Measurements from ENCODE around the gene CSK.

CSK gene

DNA sequence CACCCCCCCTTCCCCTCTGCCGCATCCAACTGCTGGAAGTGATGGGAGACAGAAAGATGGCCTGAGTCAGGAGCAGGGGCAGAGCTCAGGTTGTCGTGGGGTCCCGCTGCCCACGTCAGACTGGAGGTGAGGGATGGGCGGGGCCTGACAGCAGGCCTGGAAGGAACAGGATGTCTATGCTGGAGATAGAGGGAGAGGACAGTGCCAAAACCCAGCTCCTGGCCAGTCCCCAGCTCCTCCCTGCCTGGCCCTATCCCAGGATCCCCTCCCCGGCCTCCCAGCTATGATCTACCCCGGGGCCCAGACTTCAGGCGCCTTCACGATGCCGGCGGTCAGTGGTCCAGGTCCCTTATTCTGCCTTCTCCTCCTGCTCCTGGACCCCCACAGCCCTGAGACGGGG lies 30.7 kb downstream of the CSK start, which contains the start of gene LMAN1L:
Gene LMAN1L, plus strand, starts transcription at position 303 of the 400 bp plus-strand sequence. Its CDS starts 20 bp downstream, at position 323.
- TF ChIP-seq CTCF (IDR thresholded peaks at IDR 0.05; ENCODE audit: borderline replicate concordance, insufficient read depth, low read depth, low read length): no peak
- H3K4me3 ChIP-seq (ENCODE audit: low read depth, low read length): no peak within 1 kb of the TSS

- no peak overlapping the region for H3K4me3 ChIP-seq (ENCODE audit: low read depth, low read length)
- TF ChIP-seq CTCF (IDR thresholded peaks at IDR 0.05; ENCODE audit: borderline replicate concordance, insufficient read depth, low read depth, low read length): no peak
These were observed 33.4 kb downstream of the CSK start for GRCh38 chr15:74815121-74815934.

GRCh38 chr15:74815961-74816360 lies 34.1 kb downstream of the CSK start:
- no peak overlapping the region for H3K4me3 ChIP-seq (ENCODE audit: low read depth, low read length)
- TF ChIP-seq CTCF (IDR thresholded peaks at IDR 0.05; ENCODE audit: borderline replicate concordance, insufficient read depth, low read depth, low read length): no peak

DNA sequence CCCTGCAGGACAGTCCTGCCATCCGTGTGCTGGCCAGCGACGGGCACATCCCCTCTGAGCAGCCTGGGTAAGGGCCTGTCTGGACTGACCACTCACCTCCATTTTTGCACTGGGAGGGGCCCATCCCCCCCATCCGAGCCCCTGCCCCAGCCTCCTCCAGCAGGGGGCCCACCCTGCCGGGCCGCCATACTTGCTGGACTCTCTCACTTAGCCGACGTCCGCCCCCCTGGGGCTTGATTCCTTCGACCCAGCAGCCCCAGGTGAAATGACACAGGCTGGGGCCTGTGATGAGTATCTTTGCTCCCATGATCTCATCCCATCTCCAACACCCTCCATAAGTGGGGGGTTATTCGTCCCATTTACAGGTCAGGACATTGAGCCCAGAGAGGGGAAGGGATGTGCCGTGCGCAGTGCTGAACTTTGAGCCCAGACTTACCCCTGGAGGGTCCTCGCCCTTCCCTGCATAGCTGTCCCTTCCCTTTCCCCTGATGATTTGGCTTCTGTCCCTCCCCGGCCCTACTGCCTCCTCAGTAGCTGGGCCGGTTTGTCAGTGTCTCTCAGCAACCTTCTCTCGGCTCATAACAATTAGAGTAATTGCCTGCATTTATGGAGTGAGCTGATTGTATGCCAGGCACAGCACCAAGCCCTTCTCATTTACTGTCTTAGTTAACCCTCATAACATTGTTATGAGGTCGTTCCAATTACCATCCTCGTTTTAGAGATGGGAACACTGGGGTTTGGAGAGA lies 34.9 kb downstream of the CSK start:
- H3K4me3 ChIP-seq (ENCODE audit: low read depth, low read length): no peak overlapping the region
- TF ChIP-seq CTCF (IDR thresholded peaks at IDR 0.05; ENCODE audit: borderline replicate concordance, insufficient read depth, low read depth, low read length): no peak

GRCh38 chr15:74817370-74817737 lies 35.5 kb downstream of the CSK start:
- no peak for TF ChIP-seq CTCF (IDR thresholded peaks at IDR 0.05; ENCODE audit: borderline replicate concordance, insufficient read depth, low read depth, low read length)
- H3K4me3 ChIP-seq (ENCODE audit: low read depth, low read length): no peak overlapping the region

DNA sequence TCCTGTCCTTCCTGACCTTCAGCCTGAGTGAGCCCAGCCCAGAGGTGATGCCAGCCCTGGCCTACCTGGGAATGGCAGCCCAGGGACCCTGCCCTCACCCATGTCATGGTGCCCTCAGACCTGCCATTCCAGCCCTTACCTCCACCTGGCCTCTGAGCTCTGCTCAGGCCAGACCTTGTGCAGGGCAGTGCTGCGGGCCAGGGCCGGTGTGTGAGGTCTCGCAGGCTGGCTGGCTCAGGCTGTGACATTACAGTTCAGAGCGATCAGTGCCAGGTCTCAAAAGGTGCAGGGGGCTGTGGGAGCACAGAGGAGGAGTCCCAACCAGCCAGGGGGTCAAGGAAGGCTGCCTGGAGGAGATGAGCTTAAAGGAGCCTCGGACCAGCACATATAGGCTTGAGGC lies 38.2 kb downstream of the CSK start:
- no peak for TF ChIP-seq CTCF (IDR thresholded peaks at IDR 0.05; ENCODE audit: borderline replicate concordance, insufficient read depth, low read depth, low read length)
- H3K4me3 ChIP-seq (ENCODE audit: low read depth, low read length): no peak overlapping the region
